ENCODE results near the gene LRRC4.

LRRC4 gene

DNA sequence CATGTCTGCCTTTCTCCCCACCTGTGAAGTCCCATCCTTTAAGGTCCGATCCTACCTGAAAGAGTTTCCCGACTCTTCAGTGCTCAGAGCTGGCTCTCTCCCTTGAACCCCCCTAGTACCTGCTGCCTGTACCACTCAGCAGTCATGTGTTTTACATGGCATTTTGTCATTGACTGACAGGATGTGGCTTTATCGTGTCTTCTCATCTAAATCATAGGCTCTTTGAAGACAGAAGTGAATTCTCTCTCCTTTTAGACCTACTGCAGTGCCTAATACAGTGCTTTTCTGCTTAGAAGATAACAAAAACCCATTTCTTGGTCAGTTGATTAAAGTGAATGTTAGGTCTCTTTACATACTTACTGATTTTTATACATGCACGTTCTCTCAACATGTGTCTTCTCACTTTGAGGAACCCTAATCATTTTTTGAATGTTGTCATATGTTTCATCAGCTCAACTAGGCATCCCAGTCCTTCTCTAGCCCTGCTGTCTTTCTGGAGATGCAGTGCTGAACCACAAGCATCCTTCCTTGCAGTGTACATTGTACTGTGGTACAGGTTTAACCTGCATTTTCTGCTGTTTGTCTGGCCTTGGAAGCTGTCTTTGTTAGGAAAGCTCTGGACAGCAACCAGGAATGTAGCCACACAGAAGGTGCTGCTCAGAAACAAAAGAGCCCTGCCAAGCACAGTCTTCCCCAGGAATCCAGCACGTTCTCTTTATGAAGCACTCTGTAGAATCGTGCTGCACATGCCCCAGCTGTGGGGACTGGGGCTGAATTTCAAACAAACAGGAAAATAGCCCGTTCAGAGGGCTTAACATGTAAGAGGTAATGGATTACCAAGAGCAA is 28.1 kb upstream of the LRRC4 start:
- DNase-seq = no peak

DNA sequence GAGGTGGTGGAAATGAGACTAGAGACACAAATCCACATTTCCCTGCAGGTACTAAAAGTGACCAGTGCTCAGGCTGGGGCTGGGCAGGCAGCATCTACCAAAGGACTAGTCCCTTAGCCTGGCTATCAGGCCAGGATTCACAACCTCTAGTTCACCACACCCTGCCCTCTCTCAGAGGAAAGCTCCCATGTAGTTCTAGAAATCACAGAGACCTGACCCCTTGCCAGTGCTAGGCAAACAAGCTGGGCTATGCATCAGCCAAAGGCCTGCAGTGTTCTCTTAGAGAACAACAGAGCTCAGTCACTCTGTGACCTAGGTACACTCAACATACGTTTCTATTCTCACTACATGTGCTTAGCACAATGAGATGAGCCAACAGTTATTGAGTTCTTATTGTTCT is 26.7 kb upstream of the LRRC4 start:
- no peak for DNase-seq

DNA sequence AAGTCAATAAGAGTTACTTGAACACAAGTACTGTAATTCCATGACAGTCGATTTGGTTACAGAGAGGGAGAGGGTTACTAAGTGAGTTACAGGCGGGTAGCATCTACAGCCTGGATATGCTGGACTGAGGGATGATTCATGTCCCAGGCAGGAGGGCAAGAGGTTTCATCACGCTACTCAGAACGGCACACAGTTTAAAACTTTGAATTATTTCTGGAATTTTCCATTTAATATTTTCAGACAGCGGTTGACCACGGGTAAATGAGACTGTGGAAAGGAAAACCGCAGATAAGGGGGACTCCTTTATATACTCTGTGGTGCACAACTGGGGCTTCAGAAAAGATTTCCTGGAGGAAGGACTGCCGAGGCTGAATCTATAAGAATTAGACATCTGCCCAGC is 25.7 kb upstream of the LRRC4 start:
- no peak for DNase-seq

DNA sequence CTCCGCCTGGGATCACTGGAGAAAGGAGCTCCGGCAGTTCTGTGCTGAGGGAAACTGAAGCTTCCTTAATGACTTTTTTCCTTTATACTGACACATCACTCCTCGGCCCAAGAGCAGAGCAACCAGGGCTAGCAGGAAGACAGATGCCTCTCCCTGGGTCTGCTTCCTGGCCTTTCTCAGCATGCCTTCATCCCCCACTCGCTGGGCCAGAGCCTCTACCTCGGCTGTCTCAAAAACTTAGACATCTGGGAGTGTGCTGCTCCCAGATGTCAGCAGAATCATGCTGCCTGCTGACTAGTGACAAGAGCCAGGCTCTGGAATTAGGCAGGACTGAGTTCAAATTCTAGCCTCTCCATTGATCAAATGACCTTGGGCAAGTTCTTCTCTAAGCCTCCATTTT is 24.4 kb upstream of the LRRC4 start:
- DNase-seq = no peak

DNA sequence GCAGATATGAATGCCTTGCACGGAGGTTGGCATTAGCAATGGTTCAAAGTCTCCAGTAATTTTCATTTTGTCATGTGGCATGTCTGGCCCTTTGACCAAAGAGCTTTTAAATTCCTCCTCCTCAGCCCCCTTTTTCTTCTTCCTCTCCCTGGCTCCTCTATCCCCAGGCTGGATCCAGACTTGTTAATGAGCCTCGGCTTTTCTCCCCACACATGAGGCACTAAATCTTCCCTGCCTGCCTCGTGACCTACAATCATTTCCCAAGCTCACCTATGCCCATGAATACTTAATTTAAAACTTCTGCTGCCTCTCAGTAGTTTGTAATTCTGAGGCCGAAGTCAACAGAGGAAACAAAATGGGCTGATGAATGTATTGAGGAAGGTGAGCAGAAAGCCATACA is 23.3 kb upstream of the LRRC4 start:
- no peak for DNase-seq

DNA sequence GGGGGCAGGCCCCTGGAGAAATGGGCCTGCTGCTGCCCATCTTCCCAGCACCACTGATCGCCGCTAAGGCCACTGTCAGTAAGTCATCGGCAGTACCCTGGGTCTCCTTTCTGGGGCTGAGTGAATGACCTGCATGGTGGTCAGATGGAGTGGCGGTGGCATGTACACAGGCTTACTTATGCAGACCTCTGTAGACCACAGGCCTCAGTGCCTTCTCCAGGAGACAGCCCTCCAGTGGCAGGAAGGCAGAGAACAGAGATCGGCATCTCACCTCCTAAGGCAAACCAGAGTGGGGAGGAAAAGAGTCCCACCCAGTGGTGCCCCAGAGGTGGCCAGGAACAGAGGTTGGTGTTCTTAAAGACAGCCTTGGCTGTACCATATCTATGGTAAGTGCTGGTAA is 22.8 kb upstream of the LRRC4 start:
- DNase-seq = no peak

DNA sequence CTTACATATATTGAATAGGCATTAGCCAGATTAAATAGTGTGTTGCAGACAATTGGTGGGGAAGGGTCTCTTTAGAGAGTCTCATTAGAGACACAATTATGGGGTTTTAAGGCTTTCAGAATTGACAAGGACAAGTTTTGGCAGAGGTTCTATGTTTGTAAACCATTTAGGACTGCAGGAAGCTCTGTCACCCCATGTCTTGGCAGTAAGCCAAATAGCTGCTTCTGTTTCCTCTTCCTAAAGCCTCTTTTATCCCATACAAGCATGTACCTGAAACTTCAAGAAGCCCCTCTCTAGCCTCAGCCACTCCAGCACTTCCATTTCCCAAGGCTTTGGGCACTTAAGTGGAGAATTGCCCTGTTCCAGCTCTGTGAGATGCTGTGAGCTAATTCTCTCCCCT is 21.8 kb upstream of the LRRC4 start:
- DNase-seq = no peak

DNA sequence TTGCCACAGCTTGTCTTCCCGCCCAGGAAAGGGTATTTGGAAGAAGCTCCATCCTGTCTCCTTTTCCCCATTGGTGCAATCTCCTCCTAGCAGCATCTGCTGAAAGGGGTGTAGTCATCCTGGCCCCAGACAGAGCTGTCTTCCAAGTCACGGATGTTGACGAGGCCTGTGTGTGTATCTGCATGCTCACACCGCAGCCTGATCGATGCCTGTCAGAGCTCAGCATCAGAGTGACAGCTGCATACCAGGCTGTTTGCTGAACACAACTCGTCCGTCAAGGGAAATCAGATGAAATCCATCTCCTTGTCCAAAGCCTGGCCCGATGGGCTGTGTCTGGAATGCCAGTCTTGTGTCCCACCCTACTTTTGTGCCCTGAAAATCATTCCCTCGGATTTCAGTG is 21.2 kb upstream of the LRRC4 start:
- no peak for DNase-seq

DNA sequence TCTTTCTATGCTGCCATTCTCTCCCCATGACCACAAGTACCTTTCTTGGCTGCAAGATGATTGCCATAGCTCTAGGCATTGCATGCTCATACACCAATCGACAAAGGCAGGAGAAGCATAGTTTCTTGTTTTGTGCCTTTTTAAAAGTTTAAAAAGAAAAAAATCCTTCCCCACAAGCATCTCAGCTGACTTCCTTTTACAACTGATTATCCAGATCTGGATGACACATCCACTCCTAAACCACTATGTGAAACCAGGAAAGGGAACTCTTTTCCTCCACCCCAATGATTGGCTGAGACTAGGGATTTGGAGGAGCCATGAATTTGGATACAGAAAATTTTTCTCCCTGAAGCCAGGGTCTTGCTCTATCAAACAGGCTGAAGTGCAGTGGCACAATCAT is 14.5 kb upstream of the LRRC4 start:
- DNase-seq = no peak

DNA sequence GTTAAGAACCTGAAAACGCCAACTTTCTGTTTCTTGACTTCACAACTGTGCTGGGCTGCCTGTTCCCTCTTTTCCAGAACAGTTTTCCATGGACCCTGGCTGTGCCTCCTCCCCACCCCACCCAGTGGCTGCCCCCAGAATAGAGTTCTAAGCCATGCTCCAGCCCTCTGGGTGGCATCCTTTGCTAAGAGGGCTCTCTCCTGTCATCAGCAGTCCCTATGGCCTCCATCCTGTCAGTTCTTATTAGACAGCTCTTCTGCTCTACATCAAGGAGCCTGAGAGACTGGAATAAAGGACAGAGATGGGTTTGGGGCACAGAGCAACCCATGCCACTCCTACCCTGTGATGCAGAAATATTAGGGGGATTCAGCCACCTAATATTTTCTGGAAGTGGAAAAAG is 13.9 kb upstream of the LRRC4 start:
- DNase-seq = no peak

DNA sequence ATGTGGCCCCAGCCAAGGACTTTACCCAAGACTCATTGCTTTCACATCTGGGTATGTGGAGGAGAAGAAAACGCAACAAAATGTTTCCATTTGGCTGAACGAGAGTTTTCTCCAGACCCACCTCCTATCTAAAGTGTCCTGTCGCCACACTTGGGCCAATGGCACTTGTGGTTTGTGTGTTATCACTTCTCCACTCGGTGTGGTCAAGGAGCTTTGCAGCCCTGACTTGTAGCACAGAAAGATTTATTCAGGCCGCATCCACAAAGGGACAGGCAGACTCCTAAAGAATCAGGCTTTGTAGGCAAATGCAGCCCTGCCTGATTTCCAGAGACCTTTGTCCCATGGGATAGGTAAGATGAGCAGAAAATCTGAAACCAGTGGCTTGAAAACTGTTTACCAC is 12.8 kb upstream of the LRRC4 start:
- DNase-seq = no peak

DNA sequence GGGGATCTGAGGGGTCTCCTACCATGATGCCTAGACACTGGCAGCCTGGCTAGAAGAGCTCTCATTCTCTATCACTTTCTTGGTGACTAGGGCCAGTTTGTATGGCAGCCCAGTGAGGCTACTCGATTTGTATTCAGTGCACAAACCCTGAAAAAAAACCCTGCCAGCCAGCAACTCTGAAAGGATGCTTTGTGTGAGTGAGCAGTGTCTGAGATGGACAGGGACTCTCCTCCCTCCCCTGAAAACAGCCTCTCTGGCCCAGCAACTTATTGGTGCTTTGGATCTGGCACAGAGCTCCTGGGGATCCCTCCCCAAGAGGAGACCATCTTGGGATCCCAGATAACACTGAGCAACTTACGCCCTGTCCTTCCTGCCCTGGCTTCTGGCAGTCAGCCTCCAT is 10.8 kb upstream of the LRRC4 start:
- DNase-seq = no peak

DNA sequence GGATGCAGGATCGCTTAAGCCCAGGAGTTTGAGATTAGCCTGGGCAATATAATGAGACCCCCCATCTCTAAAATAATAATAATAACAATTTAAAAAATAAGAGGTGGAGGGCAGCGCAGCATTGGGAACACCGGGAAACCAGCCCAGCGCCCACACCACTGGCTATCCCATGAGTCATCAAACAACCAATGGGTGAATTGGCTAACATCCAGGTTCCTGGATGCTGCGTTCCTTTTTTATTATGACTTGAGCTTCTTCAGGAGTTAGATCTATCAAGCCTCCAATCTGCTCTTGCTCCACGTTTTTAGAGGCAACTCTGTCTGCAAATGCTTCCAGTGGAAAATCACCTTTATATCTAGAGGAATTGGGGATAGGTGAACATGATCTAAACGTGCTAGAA is 10.0 kb upstream of the LRRC4 start:
- no peak for DNase-seq

DNA sequence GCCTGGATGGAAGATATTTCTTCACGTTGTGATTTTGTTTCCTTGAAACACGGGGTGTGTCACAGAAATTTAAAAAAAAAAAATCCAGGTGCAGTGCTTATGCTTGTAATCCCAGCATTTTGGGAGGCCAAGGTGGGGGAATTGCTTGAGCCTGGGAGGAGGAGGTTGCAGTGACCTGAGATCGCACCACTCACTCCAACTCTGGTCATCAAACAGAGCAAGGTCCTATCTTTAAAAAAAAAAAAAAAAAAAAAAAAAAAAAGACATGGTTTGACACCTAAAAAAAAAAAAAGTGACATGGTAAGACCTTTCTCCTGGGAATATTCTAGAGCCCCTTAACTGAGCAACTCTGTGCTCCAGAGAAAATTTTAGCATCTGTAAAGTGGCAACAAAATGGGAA is 9.0 kb upstream of the LRRC4 start:
- no peak for DNase-seq

DNA sequence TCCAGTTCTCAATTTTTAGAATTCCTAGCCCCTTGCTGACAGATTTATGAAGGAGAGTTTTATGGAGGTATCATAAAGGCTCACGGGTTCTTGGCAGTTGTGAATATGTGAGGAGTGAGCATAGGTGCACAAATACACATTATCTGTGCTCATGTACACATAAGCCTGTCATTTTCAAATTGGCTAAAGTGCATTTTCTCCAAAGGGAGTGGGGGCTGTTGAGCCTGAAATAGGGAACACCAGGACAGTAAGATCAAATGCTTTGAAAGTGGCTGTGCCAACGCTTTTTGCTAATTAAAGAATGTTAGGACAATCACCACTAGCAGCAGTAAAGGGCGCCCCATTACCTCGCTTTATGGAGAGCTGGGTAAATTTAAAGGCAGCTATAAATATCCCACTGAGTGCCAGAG is 8.3 kb upstream of the LRRC4 start:
- DNase-seq = no peak

DNA sequence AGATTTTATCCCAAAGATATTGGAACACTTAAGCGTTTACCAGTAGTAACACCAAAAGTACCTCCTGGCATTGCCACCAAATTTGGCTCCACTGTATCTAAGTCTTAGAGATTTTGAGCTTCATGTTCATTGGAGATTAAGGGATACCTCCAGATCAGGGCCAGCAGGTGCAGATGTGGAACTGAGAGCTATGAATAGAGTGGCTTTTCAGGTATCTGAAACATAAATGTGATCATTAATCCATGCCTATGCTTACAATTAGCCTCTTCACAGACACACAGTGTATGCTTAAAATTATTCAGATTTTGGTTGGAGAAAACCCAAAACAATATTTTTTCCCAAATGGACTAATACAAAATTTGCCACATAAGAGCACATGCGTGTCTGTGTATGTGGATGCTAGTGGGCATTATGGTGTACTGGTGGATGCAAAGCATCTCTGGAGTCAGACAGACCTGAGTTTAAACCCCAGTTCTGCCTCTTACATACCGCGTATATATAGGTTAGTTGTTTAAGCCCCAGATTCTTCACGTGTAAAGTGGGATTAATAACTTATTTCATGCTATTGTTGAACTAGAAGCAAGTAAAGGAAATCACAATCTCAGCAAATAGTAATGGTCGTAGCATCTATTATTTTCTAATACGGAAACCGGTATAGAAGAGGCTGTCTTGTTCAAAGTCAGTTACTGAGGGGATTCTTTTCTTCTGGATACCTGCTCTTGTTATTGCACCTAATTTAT is 6.8 kb upstream of the LRRC4 start:
- DNase-seq = no peak

DNA sequence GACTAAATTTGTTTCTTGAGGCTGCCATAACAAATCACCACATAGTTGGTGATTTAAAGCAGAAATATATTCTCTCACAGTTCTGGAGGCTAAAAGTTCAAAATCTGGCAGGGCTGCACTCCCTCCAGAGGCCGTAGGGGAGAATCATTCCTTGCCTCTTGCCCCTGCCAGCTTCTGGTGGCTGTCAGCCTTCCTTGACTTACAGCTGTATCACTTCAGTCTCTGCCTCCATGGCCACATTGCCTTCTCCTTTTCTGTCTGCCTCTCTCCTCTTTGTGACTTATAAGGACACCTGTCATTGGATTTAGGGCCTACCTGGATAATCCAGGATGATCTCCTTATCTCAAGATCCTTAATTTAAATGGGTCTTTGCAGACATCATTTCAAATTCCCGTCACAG is 5.8 kb upstream of the LRRC4 start:
- DNase-seq = no peak

DNA sequence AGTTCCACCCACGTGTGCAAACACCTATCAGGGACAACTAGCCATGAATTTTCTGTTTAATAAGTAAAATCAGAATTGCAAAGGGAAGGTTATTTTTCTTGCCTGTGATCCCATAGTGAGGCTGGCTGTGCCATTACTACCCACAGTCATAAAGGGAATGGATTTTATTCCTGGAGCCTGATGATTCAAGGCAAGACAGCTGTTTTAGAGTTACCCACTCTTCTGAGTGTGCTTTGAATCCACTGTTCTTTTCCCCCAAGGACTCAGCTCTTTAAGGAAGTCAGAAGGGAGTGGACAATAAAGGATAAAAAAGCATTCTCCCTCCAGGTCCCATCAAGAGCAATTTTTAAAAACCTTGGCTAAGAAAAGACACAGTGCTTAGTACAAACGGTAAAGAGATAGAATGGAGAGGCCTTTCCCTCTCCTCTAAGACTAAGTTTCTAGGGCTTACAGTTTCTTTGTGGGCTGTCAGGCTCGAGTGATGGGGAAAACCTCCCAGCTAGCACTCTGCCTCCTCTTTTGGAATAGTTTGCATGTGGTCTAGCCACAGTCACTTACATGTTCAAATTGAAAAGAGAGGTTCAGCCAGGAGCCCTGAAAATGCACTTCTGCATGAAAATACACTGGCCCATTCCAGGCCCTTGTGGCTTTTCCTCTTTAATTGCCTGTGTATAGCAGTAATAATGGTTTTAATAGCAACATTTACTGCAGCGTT is 5.1 kb upstream of the LRRC4 start:
- no peak for DNase-seq

DNA sequence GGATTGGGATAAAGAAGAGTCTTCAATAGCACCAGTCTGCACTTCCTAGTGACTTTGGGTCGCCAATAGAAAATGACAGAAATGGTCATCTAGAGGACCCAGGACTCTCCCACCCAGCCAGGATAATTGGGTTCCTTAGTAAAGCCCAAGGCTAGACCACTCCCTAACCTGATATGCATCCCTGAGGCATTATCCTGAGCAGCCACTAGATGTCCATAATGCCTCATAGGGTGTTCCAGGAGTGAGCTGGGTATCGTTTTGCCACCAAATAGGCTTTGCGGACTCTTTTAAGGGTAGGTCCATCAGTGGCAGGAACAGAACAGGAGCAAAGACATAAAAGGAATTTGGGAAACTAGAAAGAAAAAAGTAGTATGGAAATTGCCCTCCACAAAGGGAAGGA is 4.5 kb upstream of the LRRC4 start:
- DNase-seq = no peak

DNA sequence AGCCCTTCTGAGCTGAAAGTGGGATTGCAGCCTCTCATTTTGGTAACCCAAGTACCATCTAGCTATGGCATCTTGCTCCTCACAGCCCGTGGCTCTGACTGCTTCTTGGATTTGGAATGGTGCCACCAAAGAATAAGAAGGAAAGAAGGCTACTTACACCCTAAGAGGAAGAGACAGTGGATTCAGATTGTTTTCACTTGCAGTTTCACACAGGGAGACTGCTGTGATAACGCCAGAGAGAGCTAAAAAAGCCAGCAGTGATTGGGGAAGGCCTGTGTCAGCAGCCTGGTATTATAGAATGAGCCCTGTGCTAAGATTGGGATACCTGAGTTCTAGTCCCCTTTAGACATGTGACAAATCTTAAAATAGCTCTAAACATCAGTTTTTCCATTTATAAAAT is 3.6 kb upstream of the LRRC4 start:
- DNase-seq = no peak

DNA sequence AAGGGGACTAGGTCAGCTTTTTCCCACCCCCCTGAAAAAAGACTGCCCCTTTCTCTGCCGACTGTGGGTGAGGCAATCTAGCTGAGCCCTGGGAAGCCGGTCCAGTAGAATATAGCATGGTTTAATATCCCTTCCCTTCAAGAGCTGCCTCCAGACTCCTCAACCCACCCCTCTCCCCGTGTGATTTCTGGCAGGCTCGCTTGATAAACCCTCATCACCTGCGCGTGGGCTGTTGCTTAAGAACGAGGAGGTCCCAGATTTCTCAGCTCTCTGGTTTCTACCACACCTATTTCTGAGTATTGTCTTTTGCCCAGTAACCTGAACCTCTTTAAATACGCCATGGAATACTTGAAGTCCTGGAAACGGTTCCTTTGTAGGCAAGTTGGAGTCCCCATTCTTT is 2.0 kb upstream of the LRRC4 start:
- DNase-seq = no peak

DNA sequence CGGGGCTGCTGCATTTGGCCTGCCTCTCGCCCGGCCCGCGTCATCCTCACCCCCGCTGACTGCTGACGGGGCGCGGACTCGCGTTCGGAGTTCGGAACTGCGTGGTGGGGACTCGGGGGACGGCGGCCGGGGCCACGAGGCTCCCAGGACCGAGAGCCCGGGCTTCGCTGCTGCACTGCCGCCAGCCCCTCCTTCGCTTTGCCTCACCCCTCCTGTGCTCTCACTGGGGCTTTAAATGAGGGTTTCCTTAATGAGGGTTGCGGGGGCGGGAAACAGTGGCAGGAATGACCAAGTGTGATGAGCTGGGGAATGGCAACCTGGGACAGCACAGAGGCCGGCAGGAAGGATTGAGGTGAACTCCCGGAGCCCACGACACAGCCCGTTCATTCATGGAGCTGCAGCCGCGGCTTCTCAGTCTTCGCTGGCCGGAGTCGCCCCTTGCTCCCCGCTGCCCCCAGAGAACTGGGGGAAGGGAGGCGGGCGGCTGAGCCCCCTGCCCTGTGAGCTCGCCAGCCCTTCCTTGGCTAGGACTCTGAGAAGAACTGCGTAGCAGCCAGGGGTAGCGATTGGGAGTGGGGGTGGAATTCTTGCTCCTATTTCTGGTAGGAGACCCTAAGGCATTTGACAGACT is 1.5 kb upstream of the LRRC4 start:
- no peak for DNase-seq

DNA sequence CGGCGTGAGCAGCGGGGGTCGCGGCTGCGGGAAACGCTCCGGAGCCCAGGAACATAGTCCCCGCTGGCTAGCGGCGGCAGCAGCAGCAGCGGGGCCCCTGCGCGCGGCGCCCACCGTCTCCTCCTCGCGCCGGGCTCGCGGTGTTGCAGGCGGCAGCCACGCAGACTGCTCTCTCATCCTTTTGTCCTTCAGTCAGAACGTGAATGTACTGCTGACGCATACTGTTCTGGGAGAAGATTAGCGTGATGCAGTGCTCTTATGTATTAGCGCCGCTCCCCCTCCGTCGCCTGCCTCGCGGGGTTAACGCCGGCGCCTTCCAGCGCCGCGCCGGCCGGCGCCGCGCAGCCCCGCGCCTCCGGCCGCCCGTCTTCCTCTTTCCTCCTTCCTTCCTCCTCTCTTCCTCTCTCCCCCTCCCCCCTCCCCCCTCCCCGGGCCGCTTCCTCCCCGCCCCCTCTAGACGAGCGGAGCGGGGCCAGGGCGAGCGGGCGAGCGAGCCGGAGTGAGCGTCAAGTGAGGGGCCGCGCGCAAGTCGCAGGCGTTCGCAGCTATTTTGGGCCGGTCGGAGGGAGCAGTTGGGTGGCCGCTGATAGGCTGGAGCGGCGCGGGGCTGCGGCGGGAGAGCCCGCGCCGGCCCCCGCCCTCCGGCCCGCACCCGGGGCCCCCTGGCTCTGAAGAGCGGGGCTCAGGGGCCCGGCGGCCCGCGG is 816 bp upstream of the LRRC4 start:
- no peak for DNase-seq

Measured in SIG-M5 (cell line).